Measurements from ENCODE around the gene CDCP2. TPM values are rescaled to one million over a fixed set of nuclear protein-coding genes. Genes with fewer than 3 reads are reported as not detected.

The CDCP2 gene
- total RNA-seq, 1 experiment from 2014 or later, result not detected

DNA sequence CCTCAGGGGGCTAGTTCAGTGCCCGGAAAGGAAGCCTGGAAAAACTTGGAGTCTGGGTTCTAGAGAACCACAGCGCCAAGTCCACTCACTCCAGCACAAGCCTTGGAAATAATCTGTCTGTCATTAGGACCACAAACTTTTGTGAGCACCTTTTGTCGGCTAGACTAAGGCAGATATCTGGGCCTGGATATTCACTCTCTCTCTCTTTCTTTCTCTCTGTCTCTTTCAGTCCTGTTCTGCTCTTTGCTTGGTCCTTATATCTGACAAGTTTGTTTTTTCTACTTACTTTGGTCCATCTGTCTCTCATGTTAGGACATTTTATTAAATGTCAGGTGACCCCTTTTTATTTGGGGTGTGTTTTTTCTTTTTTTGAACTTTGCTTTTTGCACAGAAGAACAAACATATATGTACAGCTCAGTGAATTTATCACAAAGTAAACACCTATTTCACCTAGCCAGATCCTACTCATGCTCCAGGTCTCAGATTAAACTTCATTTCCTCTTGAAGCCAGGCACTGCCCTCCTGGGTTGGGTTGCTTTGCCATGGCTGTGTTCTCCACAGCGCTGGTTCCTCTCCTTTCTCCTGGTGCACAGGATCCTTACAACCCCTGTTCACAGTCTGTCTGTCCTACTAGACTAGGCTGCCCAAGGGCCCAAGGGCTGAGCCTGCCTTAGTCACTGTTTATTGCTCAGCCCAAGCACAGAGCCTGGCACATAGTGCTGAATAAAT is 58.6 kb downstream of the CDCP2 start (continued):
- TF ChIP-seq, protein P1, sequence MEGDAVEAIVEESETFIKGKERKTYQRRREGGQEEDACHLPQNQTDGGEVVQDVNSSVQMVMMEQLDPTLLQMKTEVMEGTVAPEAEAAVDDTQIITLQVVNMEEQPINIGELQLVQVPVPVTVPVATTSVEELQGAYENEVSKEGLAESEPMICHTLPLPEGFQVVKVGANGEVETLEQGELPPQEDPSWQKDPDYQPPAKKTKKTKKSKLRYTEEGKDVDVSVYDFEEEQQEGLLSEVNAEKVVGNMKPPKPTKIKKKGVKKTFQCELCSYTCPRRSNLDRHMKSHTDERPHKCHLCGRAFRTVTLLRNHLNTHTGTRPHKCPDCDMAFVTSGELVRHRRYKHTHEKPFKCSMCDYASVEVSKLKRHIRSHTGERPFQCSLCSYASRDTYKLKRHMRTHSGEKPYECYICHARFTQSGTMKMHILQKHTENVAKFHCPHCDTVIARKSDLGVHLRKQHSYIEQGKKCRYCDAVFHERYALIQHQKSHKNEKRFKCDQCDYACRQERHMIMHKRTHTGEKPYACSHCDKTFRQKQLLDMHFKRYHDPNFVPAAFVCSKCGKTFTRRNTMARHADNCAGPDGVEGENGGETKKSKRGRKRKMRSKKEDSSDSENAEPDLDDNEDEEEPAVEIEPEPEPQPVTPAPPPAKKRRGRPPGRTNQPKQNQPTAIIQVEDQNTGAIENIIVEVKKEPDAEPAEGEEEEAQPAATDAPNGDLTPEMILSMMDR (IDR thresholded peaks at IDR 0.05), result no peak
- TF ChIP-seq, protein P2, sequence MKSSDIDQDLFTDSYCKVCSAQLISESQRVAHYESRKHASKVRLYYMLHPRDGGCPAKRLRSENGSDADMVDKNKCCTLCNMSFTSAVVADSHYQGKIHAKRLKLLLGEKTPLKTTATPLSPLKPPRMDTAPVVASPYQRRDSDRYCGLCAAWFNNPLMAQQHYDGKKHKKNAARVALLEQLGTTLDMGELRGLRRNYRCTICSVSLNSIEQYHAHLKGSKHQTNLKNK (CRISPR knock-in tag; IDR thresholded peaks at IDR 0.05), result no peak
- TF ChIP-seq ZNF219 (CRISPR knock-in tag; IDR thresholded peaks at IDR 0.05; ENCODE audit: borderline replicate concordance) (no peak), ZNF416 (CRISPR knock-in tag; IDR thresholded peaks at IDR 0.05) (no peak), JUN (CRISPR knock-in tag; IDR thresholded peaks at IDR 0.05) (no peak), IRF2 (CRISPR knock-in tag; IDR thresholded peaks at IDR 0.05; ENCODE audit: borderline replicate concordance, low read depth) (no peak), ZNF121 (CRISPR knock-in tag; IDR thresholded peaks at IDR 0.05) (no peak)
- TF ChIP-seq, protein P3, sequence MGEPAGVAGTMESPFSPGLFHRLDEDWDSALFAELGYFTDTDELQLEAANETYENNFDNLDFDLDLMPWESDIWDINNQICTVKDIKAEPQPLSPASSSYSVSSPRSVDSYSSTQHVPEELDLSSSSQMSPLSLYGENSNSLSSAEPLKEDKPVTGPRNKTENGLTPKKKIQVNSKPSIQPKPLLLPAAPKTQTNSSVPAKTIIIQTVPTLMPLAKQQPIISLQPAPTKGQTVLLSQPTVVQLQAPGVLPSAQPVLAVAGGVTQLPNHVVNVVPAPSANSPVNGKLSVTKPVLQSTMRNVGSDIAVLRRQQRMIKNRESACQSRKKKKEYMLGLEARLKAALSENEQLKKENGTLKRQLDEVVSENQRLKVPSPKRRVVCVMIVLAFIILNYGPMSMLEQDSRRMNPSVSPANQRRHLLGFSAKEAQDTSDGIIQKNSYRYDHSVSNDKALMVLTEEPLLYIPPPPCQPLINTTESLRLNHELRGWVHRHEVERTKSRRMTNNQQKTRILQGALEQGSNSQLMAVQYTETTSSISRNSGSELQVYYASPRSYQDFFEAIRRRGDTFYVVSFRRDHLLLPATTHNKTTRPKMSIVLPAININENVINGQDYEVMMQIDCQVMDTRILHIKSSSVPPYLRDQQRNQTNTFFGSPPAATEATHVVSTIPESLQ (CRISPR knock-in tag; IDR thresholded peaks at IDR 0.05), result no peak

DNA sequence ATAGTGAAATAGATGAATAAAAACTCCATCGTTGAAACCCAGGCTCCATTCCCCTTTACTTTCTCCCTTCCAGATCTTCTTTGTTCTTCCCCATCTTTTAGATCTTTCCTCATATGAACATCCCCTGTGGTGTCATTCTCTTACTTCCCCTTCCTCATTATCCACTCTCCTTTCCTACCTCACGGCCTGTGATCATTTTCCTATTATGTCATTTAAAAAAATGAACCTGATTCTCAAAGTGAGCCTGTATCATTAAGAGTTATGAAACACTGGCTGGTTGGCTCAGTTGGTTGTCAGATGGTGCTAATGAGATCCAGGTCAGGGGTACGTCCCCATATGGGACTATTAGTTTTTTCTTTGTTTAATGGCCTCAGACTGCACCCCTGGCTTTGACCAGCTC is 61.1 kb downstream of the CDCP2 start:
- H3K4me1 Mint-ChIP-seq, result peaks cover 13% of the 10 kb centered on the region
- no peaks in the 10 kb centered on the region for H3K36me3 Mint-ChIP-seq
- H3K9me3 Mint-ChIP-seq, result no peaks in the 10 kb centered on the region
- no peak for TF ChIP-seq TEAD4 (CRISPR knock-in tag; IDR thresholded peaks at IDR 0.05)
- TF ChIP-seq, protein P4, sequence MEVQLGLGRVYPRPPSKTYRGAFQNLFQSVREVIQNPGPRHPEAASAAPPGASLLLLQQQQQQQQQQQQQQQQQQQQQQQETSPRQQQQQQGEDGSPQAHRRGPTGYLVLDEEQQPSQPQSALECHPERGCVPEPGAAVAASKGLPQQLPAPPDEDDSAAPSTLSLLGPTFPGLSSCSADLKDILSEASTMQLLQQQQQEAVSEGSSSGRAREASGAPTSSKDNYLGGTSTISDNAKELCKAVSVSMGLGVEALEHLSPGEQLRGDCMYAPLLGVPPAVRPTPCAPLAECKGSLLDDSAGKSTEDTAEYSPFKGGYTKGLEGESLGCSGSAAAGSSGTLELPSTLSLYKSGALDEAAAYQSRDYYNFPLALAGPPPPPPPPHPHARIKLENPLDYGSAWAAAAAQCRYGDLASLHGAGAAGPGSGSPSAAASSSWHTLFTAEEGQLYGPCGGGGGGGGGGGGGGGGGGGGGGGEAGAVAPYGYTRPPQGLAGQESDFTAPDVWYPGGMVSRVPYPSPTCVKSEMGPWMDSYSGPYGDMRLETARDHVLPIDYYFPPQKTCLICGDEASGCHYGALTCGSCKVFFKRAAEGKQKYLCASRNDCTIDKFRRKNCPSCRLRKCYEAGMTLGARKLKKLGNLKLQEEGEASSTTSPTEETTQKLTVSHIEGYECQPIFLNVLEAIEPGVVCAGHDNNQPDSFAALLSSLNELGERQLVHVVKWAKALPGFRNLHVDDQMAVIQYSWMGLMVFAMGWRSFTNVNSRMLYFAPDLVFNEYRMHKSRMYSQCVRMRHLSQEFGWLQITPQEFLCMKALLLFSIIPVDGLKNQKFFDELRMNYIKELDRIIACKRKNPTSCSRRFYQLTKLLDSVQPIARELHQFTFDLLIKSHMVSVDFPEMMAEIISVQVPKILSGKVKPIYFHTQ (CRISPR knock-in tag; IDR thresholded peaks at IDR 0.05), result no peak
- TF ChIP-seq, protein P5, sequence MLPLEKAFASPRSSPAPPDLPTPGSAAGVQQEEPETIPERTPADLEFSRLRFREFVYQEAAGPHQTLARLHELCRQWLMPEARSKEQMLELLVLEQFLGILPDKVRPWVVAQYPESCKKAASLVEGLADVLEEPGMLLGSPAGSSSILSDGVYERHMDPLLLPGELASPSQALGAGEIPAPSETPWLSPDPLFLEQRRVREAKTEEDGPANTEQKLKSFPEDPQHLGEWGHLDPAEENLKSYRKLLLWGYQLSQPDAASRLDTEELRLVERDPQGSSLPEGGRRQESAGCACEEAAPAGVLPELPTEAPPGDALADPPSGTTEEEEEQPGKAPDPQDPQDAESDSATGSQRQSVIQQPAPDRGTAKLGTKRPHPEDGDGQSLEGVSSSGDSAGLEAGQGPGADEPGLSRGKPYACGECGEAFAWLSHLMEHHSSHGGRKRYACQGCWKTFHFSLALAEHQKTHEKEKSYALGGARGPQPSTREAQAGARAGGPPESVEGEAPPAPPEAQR (CRISPR knock-in tag; IDR thresholded peaks at IDR 0.05), result no peak
- TF ChIP-seq, protein P6, sequence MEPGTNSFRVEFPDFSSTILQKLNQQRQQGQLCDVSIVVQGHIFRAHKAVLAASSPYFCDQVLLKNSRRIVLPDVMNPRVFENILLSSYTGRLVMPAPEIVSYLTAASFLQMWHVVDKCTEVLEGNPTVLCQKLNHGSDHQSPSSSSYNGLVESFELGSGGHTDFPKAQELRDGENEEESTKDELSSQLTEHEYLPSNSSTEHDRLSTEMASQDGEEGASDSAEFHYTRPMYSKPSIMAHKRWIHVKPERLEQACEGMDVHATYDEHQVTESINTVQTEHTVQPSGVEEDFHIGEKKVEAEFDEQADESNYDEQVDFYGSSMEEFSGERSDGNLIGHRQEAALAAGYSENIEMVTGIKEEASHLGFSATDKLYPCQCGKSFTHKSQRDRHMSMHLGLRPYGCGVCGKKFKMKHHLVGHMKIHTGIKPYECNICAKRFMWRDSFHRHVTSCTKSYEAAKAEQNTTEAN (CRISPR knock-in tag; IDR thresholded peaks at IDR 0.05), result no peak
- TF ChIP-seq NR3C1 (CRISPR knock-in tag; conservative IDR thresholded peaks at IDR 0.05; ENCODE audit: low read depth), result no peak
- no peak for TF ChIP-seq ZNF232 (CRISPR knock-in tag; IDR thresholded peaks at IDR 0.05)
- TF ChIP-seq SMAD3 (CRISPR knock-in tag; IDR thresholded peaks at IDR 0.05; ENCODE audit: borderline replicate concordance), result no peak
- no peak for TF ChIP-seq FOXJ3 (CRISPR knock-in tag; IDR thresholded peaks at IDR 0.05; ENCODE audit: borderline replicate concordance)
- TF ChIP-seq MYBL2 (CRISPR knock-in tag; IDR thresholded peaks at IDR 0.05), result no peak
- TF ChIP-seq ZNF671 (CRISPR knock-in tag; IDR thresholded peaks at IDR 0.05), result no peak
- TF ChIP-seq JAZF1 (CRISPR knock-in tag; IDR thresholded peaks at IDR 0.05), result no peak
- TF ChIP-seq, protein P7, sequence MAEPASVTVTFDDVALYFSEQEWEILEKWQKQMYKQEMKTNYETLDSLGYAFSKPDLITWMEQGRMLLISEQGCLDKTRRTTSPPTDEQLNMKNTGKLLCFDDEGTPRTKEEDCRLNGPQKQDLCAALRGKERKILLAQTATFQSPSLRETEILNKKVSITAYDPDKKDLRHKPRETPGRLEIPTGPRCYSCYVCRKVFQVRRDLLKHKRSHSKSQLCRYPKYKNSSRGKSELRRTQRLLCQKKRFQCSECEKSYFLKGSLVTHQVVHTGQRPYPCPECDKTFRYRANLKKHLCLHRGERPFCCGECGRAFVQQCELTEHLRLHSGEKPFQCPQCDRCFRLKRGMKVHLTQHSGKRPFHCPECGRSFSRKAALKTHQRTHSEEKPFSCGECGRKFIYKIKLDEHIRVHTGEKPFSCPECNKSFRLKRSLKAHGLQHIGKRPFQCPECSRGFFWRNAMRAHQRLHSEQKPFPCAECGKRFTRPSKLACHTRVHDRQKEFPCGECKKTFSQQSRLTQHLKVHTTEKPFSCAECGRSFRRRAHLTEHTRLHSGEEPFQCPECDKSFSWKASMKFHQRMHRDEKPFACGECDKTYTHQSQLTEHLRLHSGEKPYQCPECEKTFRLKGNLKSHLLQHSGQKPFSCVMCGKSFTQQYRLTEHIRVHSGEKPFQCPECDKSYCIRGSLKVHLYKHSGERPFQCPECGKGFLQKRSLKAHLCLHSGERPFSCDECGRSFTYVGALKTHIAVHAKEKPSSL (CRISPR knock-in tag; conservative IDR thresholded peaks at IDR 0.05), result no peak
- no peak for TF ChIP-seq GTF2I (CRISPR knock-in tag; conservative IDR thresholded peaks at IDR 0.05)
- TF ChIP-seq TCF7 (CRISPR knock-in tag; IDR thresholded peaks at IDR 0.05; ENCODE audit: low read depth), result no peak
- no peak for TF ChIP-seq FOXK1 (CRISPR knock-in tag; IDR thresholded peaks at IDR 0.05)
- no peak for TF ChIP-seq ESRRA (CRISPR knock-in tag; IDR thresholded peaks at IDR 0.05; ENCODE audit: borderline replicate concordance)
- DNase-seq (ENCODE audit: low spot score) (no peak), ATAC-seq (no peak)
- H3K4me3 Mint-ChIP-seq, result no peak overlapping the region
- ChIA-PET CTCF (interaction anchor here (1.1 kb wide), 1 partner anchor 132 kb away, joined by 3 read pairs; no protein-coding TSS in a partner anchor), POLR2A (no interaction called here)
- no peaks in the 10 kb centered on the region for H3K27me3 Mint-ChIP-seq (ENCODE audit: low read depth)
- no peak overlapping the region for H3K27ac Mint-ChIP-seq

Data from WTC11 (cell line).